ENCODE measurements around the gene MED25. TPM values are rescaled to one million over a fixed set of nuclear protein-coding genes. Genes with fewer than 3 reads are reported as not detected.
A peak's percentile ranks its signal among the peaks of the same experiment; 100 is the strongest.

Gene MED25
- polyA plus RNA-seq, 2 of the 4 experiments (the other 2 are of a cell fraction) = 20.4 to 40.1 TPM

DNA sequence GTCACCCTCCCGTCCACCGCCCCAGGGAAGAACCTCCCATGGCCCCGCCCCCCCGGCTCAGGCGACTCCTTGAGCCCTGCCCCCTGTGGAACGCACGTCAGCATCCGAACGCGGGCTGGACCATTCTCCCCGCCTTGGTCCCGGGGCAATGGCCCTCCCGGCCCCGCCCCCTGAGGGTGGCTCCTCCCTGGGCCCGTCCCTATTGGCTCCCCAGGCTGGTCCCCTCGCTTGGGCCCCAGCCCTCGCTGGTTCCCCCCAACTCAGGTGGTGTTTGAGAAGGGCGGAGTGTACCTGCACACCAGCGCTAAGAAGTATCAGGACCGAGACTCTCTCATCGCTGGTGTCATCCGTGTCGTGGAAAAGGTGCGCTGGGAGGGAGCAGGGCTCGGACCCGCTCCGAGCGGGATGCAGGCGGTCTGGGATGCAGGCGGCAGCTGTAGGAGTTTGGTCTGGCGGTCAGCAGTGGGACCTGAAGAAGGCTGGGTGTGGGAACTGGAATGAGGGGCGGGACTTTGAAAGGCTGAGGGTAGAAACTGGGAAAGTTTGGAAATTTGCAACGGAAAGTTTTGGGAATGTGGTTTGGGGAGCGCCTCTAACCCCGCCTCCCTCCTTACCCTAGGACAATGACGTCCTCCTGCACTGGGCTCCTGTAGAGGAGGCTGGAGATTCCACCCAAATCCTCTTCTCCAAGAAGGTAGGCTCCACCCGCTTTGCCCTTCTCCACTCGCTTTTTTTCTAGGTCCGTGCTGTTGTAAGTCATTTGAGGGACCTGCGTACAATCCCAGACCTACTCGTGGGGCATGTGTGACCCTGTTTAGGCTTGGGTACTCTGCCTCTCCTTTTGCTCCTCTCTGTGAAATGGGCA is 60.0 kb downstream of the MED25 start:
- H3K27ac ChIP-seq = peak overlapping the region; percentile 98 to 99
- ATAC-seq (peak; percentile 70 to 83), DNase-seq (ENCODE audit: low read depth in 1 of 2, low spot score in 1 of 2) (peak; percentile 98 to 99), FAIRE-seq (no peak)
- H3K4me3 ChIP-seq = peak overlapping the region; percentile 95
- H3K9me3 ChIP-seq = peaks cover 7% of the 10 kb centered on the region
- TF ChIP-seq HDAC2 (IDR thresholded peaks at IDR 0.05) (no peak), EP300 (IDR thresholded peaks at IDR 0.05) (no peak), HOXA7 (CRISPR knock-in tag; IDR thresholded peaks at IDR 0.05) (0 out of 2 replicates have a peak, but pooled peaks have one; percentile 32), MAFK (IDR thresholded peaks at IDR 0.05; ENCODE audit: partially characterized antibody) (no peak), JUN (IDR thresholded peaks at IDR 0.05) (peak in 1 of 2 experiments; percentile 38; a peak in 1 of 5 replicates), KDM5A (IDR thresholded peaks at IDR 0.05) (no peak), E2F6 (IDR thresholded peaks at IDR 0.05; ENCODE audit: borderline replicate concordance, low read depth) (peak; percentile 81; the same call in 1 of the 2 replicates), EHF (CRISPR knock-in tag; IDR thresholded peaks at IDR 0.05) (no peak), ZFP36 (IDR thresholded peaks at IDR 0.05; ENCODE audit: borderline replicate concordance, partially characterized antibody) (no peak)
- POLR2A ChIA-PET = interaction anchor here (0.7 to 2.6 kb wide), 6 partner anchors 10 to 202 kb away, joined by 3 to 36 read pairs (median 10); partner anchors contain the start of genes ATF5, MED25, NUP62 and PNKP
- peaks cover 21% of the 10 kb centered on the region for H3K4me1 ChIP-seq
- CTCF ChIA-PET = interaction anchor here (1.7 kb wide), 1 partner anchor 12 kb away, joined by 7 read pairs; no protein-coding TSS in a partner anchor
- H3K4me2 ChIP-seq = peak overlapping the region; percentile 90
- WGBS (ENCODE audit: missing lambda C conversion rate) = 8% methylated on average over 35 of the region's 41 CpGs

GRCh38 chr19:49878744-49879070 is 60.6 kb downstream of the MED25 start:
- Histone ChIP-seq H3K9me3 (peaks cover 10% of the 10 kb centered on the region), H3K27ac (peak overlapping the region in 1 of 2 experiments; percentile 98; a peak in 4 of 6 replicates), H3K4me3 (peak overlapping the region; percentile 95), H3K4me2 (peak overlapping the region; percentile 90), H3K4me1 (peaks cover 21% of the 10 kb centered on the region)
- no peak for ATAC-seq
- TF ChIP-seq HEYL (CRISPR knock-in tag; IDR thresholded peaks at IDR 0.05) (no peak), E2F6 (IDR thresholded peaks at IDR 0.05; ENCODE audit: borderline replicate concordance, low read depth) (no peak), HDAC2 (IDR thresholded peaks at IDR 0.05) (no peak), ZSCAN20 (CRISPR knock-in tag; IDR thresholded peaks at IDR 0.05) (no peak), TP53 (CRISPR knock-in tag; IDR thresholded peaks at IDR 0.05) (no peak)
- no peak for FAIRE-seq
- 86% methylated on average over 9 of the region's 9 CpGs for WGBS (ENCODE audit: missing lambda C conversion rate)
- POLR2A ChIA-PET = interaction anchor here (0.8 kb wide), 1 partner anchor 10 kb away, joined by 3 read pairs; no protein-coding TSS in a partner anchor
- no peak for DNase-seq (ENCODE audit: low read depth in 1 of 2, low spot score in 1 of 2)
- CTCF ChIA-PET = interaction anchor here (3.8 kb wide), 1 partner anchor 11 kb away, joined by 24 read pairs; no protein-coding TSS in a partner anchor

- FAIRE-seq (no peak), DNase-seq (ENCODE audit: low read depth in 1 of 2, low spot score in 1 of 2) (peak in 1 of 2 experiments; percentile 73), ATAC-seq (no peak)
- 92% methylated on average over 12 of the region's 12 CpGs for WGBS (ENCODE audit: missing lambda C conversion rate)
- peak overlapping the region in 1 of 2 experiments; percentile 98; a peak in 1 of 6 replicates for H3K27ac ChIP-seq
- peaks cover 21% of the 10 kb centered on the region for H3K4me1 ChIP-seq
- peak overlapping the region; percentile 90; the same call in 2 of the 3 replicates for H3K4me2 ChIP-seq
- CTCF ChIA-PET = interaction anchor here (2.3 to 3.8 kb wide), 2 partner anchors 10 to 58 kb away, joined by 7 to 24 read pairs; no protein-coding TSS in a partner anchor
- no peak overlapping the region for H3K4me3 ChIP-seq
- POLR2A ChIA-PET = interaction anchor here (0.8 kb wide), 1 partner anchor 10 kb away, joined by 3 read pairs; no protein-coding TSS in a partner anchor
- H3K9me3 ChIP-seq = peaks cover 10% of the 10 kb centered on the region
- no peak for TF ChIP-seq CBX8 (IDR thresholded peaks at IDR 0.05)
- TF ChIP-seq ZFP36 (IDR thresholded peaks at IDR 0.05; ENCODE audit: borderline replicate concordance, partially characterized antibody) = no peak
- TF ChIP-seq EHMT2 (IDR thresholded peaks at IDR 0.05; ENCODE audit: low read depth) = no peak
- no peak for TF ChIP-seq ZSCAN20 (CRISPR knock-in tag; IDR thresholded peaks at IDR 0.05)
- no peak for TF ChIP-seq JUNB (IDR thresholded peaks at IDR 0.05)
- TF ChIP-seq, protein P1, sequence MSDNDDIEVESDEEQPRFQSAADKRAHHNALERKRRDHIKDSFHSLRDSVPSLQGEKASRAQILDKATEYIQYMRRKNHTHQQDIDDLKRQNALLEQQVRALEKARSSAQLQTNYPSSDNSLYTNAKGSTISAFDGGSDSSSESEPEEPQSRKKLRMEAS (IDR thresholded peaks at IDR 0.05) = no peak
- no peak for TF ChIP-seq HDAC2 (IDR thresholded peaks at IDR 0.05)
- no peak for TF ChIP-seq HOXB5 (CRISPR knock-in tag; IDR thresholded peaks at IDR 0.05)
- TF ChIP-seq HEYL (CRISPR knock-in tag; IDR thresholded peaks at IDR 0.05) = no peak
- TF ChIP-seq CEBPB (IDR thresholded peaks at IDR 0.05) = no peak
- no peak for TF ChIP-seq HOXA7 (CRISPR knock-in tag; IDR thresholded peaks at IDR 0.05)
- TF ChIP-seq RARB (CRISPR knock-in tag; IDR thresholded peaks at IDR 0.05) = no peak
- TF ChIP-seq, protein P2, sequence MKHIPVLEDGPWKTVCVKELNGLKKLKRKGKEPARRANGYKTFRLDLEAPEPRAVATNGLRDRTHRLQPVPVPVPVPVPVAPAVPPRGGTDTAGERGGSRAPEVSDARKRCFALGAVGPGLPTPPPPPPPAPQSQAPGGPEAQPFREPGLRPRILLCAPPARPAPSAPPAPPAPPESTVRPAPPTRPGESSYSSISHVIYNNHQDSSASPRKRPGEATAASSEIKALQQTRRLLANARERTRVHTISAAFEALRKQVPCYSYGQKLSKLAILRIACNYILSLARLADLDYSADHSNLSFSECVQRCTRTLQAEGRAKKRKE (CRISPR knock-in tag; IDR thresholded peaks at IDR 0.05; ENCODE audit: low read depth) = no peak
- TF ChIP-seq, protein P3, sequence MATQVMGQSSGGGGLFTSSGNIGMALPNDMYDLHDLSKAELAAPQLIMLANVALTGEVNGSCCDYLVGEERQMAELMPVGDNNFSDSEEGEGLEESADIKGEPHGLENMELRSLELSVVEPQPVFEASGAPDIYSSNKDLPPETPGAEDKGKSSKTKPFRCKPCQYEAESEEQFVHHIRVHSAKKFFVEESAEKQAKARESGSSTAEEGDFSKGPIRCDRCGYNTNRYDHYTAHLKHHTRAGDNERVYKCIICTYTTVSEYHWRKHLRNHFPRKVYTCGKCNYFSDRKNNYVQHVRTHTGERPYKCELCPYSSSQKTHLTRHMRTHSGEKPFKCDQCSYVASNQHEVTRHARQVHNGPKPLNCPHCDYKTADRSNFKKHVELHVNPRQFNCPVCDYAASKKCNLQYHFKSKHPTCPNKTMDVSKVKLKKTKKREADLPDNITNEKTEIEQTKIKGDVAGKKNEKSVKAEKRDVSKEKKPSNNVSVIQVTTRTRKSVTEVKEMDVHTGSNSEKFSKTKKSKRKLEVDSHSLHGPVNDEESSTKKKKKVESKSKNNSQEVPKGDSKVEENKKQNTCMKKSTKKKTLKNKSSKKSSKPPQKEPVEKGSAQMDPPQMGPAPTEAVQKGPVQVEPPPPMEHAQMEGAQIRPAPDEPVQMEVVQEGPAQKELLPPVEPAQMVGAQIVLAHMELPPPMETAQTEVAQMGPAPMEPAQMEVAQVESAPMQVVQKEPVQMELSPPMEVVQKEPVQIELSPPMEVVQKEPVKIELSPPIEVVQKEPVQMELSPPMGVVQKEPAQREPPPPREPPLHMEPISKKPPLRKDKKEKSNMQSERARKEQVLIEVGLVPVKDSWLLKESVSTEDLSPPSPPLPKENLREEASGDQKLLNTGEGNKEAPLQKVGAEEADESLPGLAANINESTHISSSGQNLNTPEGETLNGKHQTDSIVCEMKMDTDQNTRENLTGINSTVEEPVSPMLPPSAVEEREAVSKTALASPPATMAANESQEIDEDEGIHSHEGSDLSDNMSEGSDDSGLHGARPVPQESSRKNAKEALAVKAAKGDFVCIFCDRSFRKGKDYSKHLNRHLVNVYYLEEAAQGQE (IDR thresholded peaks at IDR 0.05) = no peak
- TF ChIP-seq ZNF302 (CRISPR knock-in tag; IDR thresholded peaks at IDR 0.05) = no peak
- TF ChIP-seq JUN (IDR thresholded peaks at IDR 0.05) = no peak
- TF ChIP-seq, protein P4, sequence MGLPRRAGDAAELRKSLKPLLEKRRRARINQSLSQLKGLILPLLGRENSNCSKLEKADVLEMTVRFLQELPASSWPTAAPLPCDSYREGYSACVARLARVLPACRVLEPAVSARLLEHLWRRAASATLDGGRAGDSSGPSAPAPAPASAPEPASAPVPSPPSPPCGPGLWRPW (IDR thresholded peaks at IDR 0.05) = no peak
- TF ChIP-seq POLR2AphosphoS2 (conservative IDR thresholded peaks at IDR 0.05; ENCODE audit: low read length) = no peak
Measured at GRCh38 chr19:49879243-49879963, 61.3 kb downstream of the MED25 start.

Measured in A549 (cell line).